Head of caudate nucleus (tissue), 42 donors: ENCODE results near the gene CTIF.

ENCODE experiments used
- DNase-seq, 42 donors: peaks; one replicate each; pipeline versions ENCODE4 v3.0.0 to v3.0.0-alpha.2; 2020 to 2021; ENCODE audit warnings: mixed read lengths in 7 of 42
- intact Hi-C: fragments of 100-400 bp; cut with DNase I; formaldehyde crosslinking; loops from one replicate; pipeline ENCODE4 v1.15.0; 2022

CTIF gene

GRCh38 chr18:48838166-48838775 lies 299.4 kb downstream of the CTIF start:
- intact Hi-C loops: no loop called here
- peak in 1 of 42 donors; percentile 27 for DNase-seq

- peak in 3 of 42 donors; percentile 7 to 24 (median 23) for DNase-seq
- intact Hi-C loops: no loop called here
These were observed 300.3 kb downstream of the CTIF start for GRCh38 chr18:48838921-48839818.

- intact Hi-C loops: no loop called here
- DNase-seq: peak in 1 of 42 donors; percentile 11
These were observed 301.1 kb downstream of the CTIF start for GRCh38 chr18:48839819-48840490.

- intact Hi-C loops: no loop called here
- peak in 40 of 42 donors; percentile 46 to 89 (median 76) for DNase-seq
These were observed 301.7 kb downstream of the CTIF start for GRCh38 chr18:48840491-48840877.

GRCh38 chr18:48841381-48842258 lies 302.8 kb downstream of the CTIF start:
- intact Hi-C loops: no loop called here
- peak in 25 of 42 donors; percentile 13 to 72 (median 53) for DNase-seq

- intact Hi-C loops: no loop called here
- DNase-seq: peak in 3 of 42 donors; percentile 1 to 12 (median 7)
These were observed 303.6 kb downstream of the CTIF start for GRCh38 chr18:48842259-48843061.

- intact Hi-C loops: no loop called here
- DNase-seq: peak in 3 of 42 donors; percentile 1 to 9 (median 9)
These were observed 304.3 kb downstream of the CTIF start for GRCh38 chr18:48843162-48843561.

- intact Hi-C loops: no loop called here
- peak in 1 of 42 donors; percentile 9 for DNase-seq
These were observed 304.8 kb downstream of the CTIF start for GRCh38 chr18:48843596-48843995.

- peak in 3 of 42 donors; percentile 1 to 13 (median 12) for DNase-seq
- intact Hi-C loops: no loop called here
These were observed 305.4 kb downstream of the CTIF start for GRCh38 chr18:48844271-48844670.

- peak in 1 of 42 donors; percentile 18 for DNase-seq
- intact Hi-C loops: no loop called here
These were observed 306.3 kb downstream of the CTIF start for GRCh38 chr18:48845174-48845573.

- no peak for DNase-seq
- intact Hi-C loops: no loop called here
These were observed 307.6 kb downstream of the CTIF start for GRCh38 chr18:48846423-48846932.

GRCh38 chr18:48847807-48848486 lies 309.1 kb downstream of the CTIF start:
- intact Hi-C loops: no loop called here
- no peak for DNase-seq

- intact Hi-C loops: no loop called here
- no peak for DNase-seq
These were observed 309.9 kb downstream of the CTIF start for GRCh38 chr18:48848641-48849143.

GRCh38 chr18:48850822-48851598 lies 312.2 kb downstream of the CTIF start:
- peak in 3 of 42 donors; percentile 38 to 52 (median 47) for DNase-seq
- intact Hi-C loops: loop anchor here (10.0 kb wide), 3 partner anchors 66 to 324 kb away; no protein-coding TSS in a partner anchor

- intact Hi-C loops: loop anchor here (10.0 kb wide), 3 partner anchors 67 to 323 kb away; no protein-coding TSS in a partner anchor
- peak; percentile 52 to 88 (median 75) for DNase-seq
These were observed 312.7 kb downstream of the CTIF start for GRCh38 chr18:48851599-48851960.

- DNase-seq: no peak
- intact Hi-C loops: loop anchor here (10.0 kb wide), 3 partner anchors 67 to 323 kb away; no protein-coding TSS in a partner anchor
These were observed 313.5 kb downstream of the CTIF start for GRCh38 chr18:48852292-48852691.
